NK-92 (cell line): Measurements from ENCODE around the gene OCA2.
"Not testable (repeated sequence)": the region's sequence is repeated elsewhere in the genome, so short reads cannot be mapped to it uniquely, and the experiment has no call there.

Experiments
- DNase-seq: peaks from one replicate; lab custom pipeline; 2025; ENCODE audit not compliant: unreplicated experiment; lab: John Stamatoyannopoulos, UW

The OCA2 gene

DNA sequence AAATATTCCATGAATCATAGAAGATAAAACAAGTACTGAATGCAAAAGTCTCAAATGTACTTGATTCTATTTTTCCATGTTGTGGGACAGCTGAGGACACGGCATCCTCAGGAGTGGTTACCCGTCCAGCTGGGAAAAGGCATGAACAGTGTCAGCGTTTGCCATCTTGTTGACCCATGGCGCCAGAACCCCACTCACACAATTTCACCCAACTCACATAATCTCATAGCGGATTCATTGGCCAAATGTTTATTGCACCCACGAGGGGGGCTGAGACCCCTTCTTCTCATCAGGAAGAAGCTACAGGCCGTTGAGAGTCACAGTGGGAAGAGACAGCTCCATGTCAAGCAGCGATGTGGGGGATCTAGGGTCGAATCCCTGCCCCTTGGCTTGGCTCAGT lies 72.9 kb downstream of the OCA2 start:
- no peak for DNase-seq

DNA sequence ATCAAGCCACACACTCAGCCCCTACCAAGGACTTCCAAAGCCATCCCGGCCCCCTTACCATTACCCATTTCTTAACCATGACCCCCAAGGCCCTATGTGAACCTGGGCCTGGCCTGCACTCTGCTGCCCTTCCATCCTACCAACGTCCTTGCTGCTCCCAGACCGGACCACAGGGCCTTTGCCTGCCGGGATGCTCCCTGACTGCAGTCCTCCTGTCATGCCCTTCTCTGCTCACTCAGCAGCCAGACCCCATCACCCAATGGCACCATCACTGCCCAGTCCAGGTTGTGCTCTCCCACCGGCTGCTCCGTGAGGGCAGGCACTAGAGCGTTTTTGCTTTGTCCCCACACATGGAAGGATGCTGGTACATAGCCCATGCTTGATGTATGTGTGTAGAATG lies 73.7 kb downstream of the OCA2 start:
- DNase-seq = no peak

DNA sequence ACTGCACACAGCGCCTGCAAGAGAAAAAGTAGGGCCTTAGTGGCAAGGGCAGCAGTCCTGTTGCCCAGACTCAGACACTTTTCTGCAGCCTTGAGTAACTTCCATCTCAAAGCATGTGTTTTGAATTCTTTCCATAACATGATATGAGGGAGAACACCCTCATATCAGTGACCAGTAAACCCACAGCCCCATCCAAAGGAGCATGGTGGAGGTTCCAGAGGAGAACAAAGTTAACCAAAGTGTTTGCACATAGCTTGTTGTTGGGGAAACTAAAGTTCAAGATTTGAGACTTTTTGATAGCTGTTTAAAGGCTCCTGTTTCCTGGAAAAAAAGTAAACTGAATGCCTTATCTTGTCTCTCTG lies 74.2 kb downstream of the OCA2 start:
- no peak for DNase-seq

DNA sequence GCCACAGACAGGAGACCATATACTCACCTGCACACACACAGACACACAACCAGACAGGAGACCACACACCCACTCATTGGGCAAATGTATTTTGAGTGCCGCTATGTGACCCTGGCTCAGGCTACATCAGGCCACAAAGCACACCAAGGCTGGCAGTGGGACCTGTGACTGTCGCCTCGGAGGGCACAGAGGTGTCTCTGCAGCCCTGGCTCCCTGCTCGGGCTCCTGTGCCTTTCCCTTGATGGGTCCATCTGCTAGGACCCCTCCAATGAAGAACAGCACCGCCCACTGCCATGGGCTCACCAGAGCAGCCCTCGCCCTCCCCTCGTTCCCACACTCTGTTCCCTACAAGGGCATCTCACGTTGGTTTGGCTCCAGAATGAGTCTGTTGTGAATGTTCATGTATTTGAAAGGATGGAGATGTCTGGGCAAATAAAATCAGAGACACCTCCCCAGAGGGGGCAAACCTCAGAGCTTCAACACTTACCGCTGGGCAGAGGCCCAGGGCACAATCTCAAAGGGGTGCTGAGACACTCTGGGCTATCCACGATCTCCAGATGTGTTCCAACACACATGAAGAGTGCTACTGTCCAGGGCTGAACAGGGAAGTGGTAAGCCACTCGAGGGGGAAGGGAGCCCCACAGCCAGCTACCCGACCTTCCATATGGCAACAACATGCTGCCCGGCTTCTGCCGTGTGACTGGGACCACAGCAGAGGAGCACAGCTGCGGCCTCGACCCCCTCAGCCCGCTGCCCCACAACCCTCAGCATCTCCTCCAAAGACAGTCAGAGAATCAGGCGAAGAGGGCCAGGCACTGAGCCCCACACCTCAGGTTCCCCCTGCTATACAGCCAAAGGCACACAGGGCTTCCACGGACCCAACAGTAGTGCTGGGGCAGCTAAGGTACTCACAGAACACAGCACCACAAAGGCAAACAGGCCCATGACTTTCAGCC lies 74.9 kb downstream of the OCA2 start:
- DNase-seq = no peak

DNA sequence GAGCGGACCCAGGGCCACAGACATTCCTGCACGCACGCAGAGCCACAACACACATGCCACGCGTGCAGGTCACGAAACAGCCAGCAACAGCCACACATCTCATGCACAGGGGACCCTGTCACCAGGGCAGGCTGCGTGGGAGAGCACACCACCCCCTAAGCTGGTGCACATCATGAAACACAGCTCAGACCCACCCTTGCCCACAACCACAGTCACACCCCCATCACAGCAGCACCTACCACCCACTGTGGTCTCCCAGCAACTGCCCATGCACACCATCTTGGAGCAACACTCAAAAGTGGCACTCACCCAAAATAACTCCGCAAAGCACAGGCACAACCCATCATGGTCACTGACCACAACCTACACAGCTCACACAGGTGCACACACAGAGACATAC lies 75.7 kb downstream of the OCA2 start:
- DNase-seq = no peak

DNA sequence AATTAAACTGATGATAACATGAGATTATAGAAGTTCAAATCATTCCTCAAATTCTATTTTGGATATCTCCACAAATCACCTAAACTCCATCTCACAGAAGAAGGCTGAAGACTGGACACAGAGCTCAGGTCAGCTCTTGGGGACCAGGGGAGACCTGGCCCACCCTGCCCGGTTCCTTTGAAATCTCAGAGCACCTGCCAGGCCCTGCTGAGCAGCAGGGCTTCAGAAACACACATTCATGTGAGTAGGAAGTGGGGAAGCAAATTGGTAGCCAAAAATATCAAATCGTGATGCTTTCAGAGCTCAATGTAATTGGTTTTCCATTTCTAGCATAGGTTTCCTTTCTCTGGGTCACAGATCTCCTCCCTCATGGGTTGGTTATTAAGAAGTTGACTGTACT lies 76.2 kb downstream of the OCA2 start:
- no peak for DNase-seq

DNA sequence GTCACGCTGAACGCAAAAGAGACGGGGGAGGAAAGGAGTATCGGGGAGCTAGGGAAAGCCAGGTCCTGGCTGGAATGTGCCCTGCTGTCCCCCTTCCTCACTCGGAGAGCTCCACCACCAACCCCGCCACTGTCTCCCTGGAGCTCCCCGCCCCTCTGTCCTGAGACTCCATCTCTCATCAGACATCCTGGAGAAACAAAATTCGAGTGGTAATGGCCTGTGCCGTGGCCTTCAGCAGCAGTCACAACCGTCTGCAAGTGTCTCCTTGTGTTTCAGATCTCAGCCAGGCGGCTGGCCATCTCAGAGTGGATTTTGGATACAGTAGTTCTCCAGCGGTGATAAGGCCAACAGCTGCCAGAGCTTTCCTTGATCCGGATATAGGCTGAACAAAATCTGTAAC lies 76.9 kb downstream of the OCA2 start:
- no peak for DNase-seq

DNA sequence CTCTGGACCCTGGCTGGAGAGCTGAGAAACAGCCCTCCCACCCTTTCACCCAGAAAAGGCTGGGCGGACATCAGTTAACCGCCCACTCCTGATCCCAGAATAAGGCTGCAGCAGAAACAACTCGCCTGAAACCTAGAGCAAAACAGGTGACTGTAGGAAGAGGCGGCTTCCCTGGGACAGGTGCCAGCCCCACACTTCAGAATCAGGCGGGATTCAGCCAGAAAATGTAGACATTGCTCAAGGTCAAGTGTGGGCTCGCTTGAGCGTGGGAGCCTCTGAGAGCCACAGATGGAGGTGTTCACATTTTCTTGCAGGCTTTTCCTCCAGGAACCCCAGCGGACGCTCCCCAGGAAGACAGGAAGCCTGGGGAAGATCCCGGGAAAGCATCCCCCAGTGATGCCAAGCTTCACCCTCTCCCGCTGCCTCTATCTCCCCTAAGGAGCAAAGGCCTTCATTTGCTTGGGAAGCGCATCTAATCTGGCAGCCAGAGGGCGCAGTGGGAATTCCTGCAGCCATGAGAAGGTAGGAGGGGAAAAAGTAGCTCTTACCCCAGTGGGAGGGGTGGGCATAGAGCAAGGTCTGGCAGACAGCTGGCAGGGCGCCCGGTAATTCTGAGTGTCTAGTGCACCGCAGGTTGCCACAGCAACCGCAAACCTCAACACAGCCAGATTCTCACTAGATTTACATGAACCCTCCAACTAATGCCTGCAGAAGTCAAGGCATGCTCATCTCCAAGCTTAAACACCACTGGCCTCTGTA lies 77.7 kb downstream of the OCA2 start:
- DNase-seq = no peak

DNA sequence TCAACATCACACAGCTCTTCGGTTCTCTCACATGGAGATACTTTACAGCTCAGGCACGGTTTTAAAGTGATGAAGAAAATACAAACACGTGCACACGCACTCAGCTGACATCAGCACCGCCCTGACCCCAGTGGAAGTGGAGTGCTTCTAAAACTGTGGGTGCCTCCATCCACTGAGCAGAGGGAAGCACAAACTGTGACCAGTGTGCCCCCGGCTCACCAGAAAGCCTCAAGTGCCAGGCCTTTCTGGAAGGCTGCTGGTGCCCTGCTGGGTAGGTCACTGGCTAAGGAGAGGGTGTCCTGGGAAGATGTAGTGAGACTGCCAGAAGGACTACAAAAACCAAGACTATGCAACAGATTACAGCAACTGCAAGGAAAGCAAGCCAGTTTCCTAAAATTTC lies 78.5 kb downstream of the OCA2 start:
- no peak for DNase-seq

DNA sequence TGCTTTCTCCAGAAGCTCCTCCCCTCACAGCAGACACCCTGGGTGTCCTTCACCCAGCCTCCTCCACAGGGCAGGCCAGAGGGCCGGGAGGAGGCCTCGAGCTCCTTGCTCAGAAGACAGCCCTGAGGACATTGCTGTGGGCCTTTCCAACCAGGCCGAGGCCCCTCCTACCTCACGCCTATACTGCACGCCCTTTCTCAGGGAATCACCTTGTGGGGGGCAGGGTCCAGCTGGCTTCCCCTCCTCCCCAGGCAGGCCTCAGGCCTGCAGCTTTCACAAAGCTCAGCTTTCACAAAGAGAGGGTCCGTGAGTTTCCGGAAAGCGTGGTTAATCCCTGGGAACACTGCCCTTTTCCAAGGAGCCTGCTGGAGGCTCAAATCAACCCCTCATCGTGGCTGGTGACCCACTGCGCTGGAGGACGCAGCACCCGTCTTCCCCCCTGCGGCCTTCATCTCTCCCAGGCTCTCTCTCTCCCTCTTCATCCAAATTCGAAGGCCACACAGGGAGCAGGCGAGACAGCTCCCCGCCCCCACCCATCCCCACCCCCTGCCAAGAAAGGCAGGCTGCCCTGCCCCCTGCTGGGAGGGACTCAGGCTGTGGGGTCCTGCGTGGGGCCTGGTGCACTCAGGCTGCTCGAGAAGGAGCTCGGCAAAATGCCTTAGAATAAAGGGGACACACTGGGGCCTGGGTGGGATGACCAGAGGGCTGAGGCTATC lies 79.4 kb downstream of the OCA2 start:
- DNase-seq = no peak

DNA sequence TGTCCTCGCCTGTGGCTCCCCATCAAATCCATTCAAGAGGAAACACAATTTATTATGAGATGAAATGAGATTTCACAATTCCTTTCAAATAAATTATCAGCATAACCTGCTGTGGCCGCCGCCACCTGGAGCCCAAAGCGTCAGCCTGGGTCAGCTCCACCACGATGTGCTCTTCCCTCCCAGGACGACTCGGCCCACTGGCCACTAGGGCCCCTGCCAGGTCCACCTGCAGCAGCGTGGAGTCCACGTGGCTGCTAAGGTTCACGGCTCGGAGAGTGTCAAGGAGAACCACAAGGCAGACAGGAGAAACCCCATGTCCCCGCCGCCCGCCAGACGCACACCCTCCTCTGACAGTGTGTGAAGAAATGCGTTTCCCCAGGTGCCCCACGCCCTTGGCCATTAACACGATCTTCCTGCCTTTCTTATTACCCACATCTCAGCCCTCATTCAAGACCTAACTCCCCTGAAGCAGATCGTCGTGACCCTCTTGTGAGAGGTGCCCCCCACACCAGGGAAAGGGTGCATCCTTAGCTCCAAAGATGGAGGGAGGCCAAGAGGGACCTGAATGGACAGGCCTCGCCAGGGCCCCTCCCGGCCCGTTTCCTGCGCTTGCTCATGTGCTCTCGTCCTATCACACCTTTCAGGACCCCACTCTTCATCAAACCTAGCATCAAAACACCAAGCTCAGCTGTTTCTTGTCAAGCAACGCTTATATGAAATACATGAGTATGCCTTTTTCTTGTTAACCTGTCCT lies 80.6 kb downstream of the OCA2 start:
- no peak for DNase-seq

DNA sequence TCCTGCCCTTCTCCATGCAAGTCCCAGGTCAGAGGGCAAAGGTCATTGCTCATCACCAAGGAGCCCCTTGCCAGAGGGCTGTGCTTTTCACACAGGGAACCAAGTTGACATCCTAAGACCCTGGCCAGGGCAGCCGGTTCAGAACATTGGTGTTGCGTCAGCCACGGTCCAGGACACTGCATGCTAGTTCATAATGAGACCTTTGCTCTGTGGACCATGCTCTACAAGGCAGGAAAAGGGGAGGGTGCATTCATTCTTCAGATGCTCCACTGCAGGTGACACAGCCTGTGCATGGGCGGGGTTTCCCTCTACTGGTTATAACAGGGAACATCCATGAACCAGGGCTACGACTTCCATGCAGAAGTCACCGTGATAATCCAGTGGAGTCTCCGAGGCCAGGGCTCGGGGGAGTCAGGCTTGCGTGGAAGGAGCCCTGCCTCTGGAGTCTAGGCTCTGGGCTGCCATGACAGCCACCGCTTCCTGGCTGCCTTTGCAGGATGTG lies 81.6 kb downstream of the OCA2 start:
- no peak for DNase-seq

DNA sequence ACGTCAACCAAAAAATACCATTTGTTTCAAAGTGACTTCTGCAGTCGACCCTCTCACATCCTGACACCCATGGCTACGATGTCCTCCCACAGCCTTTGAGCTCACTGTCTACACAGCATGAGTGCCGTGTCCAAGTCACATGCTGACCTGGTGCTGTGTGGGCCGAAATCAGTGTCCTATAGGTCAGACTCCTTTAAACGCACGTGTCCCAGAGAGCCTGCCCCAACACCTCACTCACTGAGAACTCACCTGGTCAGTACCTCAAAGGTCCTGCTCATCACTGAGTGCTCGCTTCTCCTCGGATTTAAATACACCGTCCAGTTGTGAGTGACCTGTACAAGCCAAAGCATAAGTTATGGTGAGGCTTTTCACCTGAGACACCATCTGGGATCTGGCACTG lies 83.3 kb downstream of the OCA2 start:
- no peak for DNase-seq

DNA sequence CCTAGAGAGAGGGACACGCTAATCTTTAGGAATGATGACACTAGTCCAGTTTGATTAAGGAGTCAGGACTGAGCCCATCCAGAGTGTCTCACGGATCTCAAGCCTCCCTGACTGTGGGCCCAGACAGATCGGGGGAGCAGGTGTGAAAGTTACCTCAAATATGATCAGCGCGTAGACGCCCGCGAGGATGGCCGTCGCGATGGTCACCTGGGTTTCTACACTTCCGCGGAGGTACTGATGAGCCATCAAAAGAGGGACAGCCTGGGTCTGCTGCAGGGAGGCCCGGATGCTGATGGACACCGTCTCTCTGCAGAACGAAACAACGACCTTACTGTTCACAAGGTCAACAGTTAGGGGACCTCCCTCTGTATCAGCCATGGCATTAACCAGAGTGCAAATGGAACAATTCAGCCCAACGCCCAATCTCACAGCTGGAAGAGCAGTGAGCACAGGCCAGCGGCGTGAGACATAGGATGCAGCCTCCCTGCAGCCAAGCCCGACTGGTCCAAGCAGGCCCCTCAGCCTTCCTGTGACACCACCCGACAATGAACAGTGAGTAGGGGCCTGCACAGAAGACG lies 84.4 kb downstream of the OCA2 start:
- DNase-seq = no peak

DNA sequence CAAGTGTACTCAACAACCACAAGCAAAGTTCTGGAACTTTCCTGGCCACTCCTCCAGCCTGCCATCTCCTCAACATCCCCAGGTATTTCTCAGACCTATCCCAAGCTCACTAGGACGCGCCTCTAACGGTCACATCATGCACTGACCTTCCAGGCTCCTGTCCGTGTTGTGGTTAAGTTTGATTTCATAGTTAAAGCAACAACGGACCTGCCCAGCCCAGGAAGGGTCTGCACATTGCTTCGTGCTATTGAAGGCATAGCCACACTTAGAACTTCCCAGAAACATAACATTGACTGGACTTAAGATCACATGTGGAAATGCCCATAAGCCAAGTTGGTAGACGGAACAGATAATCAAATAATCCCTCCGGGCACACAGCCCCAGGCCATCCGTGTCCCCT lies 85.1 kb downstream of the OCA2 start:
- no peak for DNase-seq

DNA sequence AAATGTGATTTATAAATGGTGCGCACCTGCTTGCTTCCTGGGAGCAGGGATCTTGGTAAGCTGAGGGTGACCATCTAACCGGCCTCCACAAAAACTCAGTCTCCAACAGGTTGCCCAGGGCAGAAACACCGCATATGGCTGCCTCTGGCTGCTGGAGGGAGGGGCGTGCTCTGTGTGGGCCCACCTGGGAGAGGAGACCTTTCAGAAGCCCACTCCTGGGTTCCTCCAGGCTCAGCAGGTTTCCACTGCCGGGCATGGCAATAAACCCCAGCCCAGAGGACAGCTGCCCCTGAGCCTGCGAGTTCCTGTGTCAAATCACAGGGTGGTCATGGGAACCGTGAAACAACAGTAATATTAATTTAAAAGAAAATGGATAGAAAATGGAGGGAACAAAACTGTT lies 85.6 kb downstream of the OCA2 start:
- DNase-seq = no peak

DNA sequence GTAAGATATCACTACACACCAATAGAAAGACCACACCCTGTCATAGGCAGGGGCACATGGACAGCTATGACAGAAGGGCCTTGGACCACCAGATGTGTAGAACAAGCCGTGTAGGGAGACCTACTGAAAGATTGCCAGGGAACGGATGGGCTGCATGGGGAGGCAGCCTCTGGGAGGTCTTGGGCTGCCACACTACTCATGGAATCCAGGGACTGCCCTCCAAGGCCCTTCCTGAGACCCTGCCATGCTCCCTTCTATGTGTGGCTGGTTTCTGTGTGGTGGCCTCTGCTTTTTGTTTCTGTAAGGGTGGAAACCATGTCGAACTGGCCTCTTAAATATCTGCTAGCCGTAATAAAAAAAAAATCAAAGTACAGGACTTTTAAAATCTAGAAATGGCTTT lies 86.9 kb downstream of the OCA2 start:
- DNase-seq = no peak

DNA sequence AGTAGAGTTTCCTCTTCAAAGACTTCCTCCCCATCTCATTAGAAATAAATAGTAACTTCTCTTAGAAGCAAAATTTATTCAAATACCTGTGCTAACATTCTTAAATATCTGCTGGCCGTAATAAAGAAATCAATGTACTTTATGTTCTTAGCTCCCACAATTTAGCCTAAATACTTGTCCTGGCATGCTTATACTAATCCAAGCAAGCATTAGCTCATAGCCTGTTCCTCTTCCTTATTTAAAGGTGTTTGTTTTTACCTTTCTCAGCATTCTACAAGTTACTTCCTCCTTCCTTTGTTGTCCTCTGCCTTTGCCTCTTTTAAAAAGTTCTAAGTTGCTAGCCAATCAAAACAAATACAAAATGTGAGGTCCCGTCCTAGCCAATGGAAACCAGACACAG lies 90.9 kb downstream of the OCA2 start:
- not testable (repeated sequence) for DNase-seq

DNA sequence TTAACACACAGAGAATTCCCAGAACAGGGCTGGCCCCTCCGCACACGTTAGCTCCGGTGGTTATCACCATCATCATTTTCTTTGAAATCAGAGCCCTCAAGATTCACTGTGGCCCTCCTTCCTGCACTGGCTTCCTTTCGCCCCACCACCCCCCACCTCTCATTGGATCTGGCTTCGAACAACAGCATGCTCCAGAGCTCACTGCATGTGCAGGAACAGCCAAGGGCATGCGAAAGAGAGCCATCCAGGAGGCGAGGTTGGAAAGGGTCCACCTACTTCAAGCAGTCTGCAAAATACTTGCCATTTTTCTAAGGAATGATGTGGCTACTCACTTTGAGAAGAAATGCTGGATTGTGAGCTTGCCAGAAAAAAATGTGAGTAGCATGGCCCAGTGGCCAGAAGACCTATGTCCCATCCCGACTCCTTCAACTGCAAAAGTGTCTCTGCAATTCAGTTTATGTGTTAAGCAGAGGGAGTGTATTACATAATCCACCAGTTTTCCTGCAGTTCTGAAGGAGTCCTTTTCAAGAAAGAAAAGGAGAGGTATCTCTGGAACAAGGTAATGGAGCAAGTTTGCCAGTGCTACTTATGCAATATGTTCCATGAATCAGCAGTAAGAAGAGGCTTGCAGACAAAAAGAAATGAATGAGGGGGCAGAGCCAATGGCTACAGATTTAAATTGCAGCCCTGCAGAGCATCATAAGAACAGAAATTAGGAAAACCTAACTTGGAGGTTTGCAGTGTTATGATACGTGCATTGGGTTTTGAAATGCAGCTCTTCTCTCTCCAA lies 92.8 kb downstream of the OCA2 start:
- DNase-seq = no peak
